Islet precursor cell (in vitro differentiated cells): ENCODE data around the gene THSD7A.

ENCODE experiments used
- DNase-seq: peaks from one replicate; pipeline ENCODE4 v3.0.0-alpha.2; 2018

THSD7A gene

GRCh38 chr7:11492307-11492706 is 339.7 kb downstream of the THSD7A start:
- DNase-seq, result no peak

GRCh38 chr7:11491811-11492210 is 340.2 kb downstream of the THSD7A start:
- DNase-seq, result no peak

DNA sequence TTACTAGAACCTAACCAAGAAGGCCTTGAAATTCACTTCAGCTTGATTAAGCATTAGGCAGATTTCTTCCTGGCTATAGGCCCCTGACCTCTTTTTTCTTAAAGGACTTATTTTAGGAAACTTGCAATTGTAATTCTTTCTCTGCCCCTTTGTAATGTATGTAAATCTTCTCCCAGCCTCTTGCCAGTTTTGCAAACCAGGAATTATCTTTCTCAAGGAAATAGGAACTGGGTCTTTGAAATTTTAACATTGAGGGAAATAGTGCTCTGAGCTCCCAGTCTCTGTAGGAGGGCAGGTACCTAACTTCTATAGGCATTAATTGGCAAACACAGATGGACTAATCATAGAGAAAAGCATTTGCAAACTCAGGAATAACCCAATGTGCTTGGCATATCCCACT is 342.7 kb downstream of the THSD7A start:
- no peak for DNase-seq

- DNase-seq, result no peak
Measured at GRCh38 chr7:11486271-11486670, 345.7 kb downstream of the THSD7A start.

DNA sequence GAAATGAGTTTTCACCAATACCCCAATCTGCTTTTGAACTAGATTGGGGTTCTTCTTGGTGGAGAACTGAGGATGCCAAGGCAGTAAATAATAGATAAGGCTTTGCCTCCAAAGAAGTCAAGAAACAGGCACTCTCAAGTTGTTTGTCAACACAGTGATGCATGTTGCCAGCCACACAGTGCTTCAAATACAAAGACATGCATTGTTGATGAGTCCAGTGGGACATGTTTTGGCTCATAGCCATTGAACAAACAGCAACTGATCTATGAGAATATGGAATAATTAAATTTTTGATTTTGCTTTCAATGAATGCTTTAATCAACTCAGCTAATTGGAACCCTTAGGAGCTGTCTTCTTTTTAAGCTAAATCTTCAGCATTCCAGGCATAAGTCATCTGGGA is 346.4 kb downstream of the THSD7A start:
- no peak for DNase-seq

GRCh38 chr7:11480143-11480542 is 351.9 kb downstream of the THSD7A start:
- no peak for DNase-seq

DNA sequence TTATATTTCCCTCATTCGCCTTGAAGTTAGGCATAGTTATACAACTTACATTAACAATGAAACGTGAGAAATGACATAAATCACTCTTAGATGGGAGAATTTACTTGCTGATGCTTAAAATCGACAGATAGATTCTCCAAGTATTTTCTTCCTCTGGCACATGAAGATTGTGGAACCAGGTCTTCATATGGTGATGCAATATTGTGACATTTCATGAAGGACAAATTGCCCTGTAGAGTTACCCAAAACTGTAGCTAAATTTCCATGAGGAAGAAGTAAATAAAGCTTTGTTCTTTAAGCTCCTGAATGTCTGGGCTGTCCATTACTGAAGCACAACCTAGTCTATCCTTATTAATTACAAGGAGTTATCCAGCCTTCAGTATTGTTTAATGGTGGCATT is 353.1 kb downstream of the THSD7A start:
- no peak for DNase-seq

- no peak for DNase-seq
Measured at GRCh38 chr7:11478426-11478825, 353.6 kb downstream of the THSD7A start.

DNA sequence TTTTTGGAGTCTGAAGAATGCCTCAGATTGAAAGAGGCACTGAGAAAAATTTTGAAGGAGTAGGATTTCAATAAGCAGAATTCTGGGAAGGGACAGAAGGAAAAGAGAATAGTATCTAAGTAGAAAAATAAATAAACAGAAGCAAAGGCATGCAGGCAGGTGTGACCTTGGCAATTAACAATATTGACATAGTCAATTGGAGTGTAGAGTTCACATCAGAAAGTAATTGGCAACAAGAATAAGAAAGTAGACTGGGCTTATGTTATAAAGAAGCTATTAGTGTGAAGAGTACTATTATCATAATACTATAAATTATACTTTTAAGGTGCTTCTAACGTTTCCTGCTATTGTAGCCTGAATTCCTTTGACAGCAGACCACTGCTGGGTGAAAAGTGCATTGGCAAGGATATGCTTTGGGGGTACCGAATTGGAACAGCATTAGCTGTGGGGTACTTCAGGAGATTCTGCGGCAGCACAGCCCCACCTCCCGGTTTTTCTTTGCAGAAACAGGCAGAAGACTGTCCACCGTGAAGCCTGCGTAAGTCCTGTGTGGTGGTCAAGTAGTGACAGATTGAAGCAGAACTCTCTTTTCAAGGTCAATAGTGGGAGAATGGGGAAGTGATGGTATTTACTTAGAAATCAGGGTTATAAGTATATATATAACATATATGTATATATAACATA is 357.0 kb downstream of the THSD7A start:
- DNase-seq, result no peak

DNA sequence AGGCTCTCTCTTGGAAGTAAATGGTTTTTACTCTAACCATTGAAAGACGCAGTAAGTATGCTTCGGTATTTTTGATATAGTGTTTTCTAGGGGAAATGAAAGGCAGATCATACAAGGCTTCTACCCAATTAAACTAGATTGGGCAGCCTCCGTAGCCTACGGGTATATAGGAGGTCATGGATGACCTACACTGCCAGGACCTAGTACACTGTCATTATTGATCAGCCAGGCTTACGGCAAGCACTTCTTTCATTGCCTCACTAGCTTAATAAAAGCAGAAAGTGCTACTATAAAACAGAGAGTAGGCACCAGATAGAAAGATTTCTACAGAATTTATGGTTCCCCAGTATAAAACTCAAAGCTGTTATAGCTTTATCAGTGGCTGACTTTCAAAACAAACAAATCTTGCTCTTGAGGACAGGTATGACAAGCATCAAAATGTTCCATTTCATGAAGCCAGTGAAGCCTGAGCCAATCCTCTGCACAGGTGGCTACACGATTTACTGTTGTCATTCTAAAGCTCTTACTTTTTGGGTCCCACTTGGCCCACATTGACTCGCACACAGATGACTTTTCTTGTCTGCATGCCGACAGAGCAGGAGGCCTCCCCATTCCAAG is 358.1 kb downstream of the THSD7A start:
- no peak for DNase-seq

GRCh38 chr7:11473220-11473619 is 358.8 kb downstream of the THSD7A start:
- no peak for DNase-seq

DNA sequence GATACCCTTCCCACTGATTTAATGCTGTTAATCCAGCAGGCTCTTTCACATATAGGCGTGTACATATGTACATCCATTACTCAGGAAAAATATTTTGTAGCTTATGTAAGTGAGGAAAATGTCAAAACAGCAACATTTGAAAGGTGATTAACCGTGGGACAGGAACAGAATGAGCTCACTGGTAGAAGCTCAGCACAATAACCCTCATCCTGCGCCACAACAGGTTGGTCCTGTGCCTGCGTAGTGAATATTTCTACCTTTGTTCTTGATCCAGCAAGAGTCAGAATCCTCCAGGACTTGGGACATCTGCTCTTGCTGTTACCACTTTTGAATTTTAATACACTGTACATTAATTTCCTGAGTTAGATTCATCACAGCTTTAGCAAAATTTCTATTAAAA is 359.4 kb downstream of the THSD7A start:
- DNase-seq, result no peak

DNA sequence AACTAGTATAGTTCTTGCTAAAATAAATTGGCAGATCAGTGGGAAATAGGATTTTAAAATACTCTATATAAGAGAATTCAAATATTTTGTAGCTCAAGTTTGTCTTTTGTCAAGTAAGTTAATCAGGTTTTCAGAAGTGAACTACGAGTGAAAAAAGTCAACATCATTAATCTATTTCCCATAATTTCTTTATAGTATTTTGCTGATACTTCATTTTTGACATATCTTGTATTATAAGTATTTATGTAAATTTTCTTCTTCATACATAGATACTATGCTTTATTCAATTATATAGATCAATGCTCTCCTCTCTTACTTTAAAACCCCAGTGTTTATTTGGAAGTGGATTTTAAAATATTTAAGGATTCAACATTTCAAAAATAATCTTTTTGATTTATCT is 360.7 kb downstream of the THSD7A start:
- no peak for DNase-seq

- no peak for DNase-seq
Measured at GRCh38 chr7:11469028-11469745, 362.8 kb downstream of the THSD7A start.

- no peak for DNase-seq
Measured at GRCh38 chr7:11466517-11467105, 365.4 kb downstream of the THSD7A start.

DNA sequence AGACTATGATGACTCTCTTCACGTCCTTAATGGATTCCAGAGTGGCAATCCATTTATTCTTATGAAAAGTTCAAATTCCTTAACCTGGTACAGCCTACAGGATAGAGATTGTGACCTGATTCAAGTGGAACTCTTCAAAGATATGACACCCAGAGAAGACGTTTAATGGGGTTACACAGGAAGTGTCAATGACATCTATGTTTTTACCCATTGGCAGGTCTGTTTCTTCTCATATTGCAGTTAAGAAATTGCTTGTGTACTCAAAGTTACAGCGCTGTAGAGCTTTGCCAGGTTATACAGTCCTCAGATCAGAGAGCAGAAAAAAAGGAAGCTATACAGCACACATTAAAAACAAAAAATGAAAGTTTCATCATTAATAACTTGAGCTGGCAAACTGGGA is 367.4 kb downstream of the THSD7A start:
- no peak for DNase-seq

DNA sequence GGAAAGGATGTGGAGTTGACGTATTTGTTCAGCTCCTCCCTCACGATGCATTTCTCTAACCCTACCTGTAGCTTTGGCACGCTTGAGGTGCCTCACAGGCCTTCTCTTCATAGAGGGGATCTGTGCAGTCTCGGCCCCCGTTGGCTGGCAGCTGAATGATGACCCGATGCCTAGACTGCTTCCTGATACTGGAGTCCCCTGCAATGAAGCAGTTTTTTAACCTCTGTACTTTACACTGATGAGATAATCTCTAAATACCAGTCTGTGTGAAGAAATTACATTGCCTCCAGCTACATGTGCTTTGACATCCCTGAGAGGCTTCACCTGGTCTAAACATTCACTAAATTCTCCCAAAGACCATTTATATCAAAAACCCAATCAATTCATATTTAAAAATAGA is 370.1 kb downstream of the THSD7A start:
- no peak for DNase-seq

GRCh38 chr7:11458736-11459483 is 373.1 kb downstream of the THSD7A start:
- DNase-seq, result no peak

DNA sequence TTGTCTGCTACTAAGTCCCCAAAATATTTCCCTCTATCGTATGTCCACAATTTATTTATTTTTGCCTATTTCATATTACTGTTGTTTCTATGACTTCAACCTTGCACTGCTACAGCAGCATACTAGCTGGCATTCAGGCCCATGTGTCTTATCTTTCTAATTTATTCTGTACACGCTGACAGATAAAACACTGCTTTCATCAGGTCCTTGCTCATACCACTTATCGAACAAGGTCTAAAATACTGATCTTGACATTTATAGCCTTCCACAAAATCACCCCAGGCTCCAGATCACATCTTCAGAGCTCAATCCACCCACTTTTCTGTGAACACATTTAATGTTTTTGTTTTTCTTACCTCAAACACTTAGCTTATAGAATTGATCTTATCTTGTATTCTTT is 374.6 kb downstream of the THSD7A start:
- no peak for DNase-seq

GRCh38 chr7:11456574-11456973 is 375.4 kb downstream of the THSD7A start:
- no peak for DNase-seq

DNA sequence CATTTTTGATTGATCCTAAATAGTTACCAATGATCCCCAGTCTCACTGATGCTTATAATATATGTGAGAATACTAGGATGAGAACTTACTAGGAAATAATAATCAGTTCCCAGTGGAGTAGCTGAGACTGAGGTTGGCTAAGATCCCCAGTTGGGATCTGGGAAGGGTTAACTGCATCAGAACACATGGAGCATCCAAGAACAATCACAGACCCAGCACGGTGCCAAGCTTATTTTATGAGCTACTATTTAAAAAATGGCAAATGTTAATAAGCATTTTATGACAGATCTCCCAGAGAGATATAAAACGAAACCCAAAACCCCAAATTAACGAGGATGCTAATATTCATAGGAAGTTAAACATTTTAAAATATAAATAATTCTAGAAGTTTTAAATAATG is 379.5 kb downstream of the THSD7A start:
- no peak for DNase-seq

DNA sequence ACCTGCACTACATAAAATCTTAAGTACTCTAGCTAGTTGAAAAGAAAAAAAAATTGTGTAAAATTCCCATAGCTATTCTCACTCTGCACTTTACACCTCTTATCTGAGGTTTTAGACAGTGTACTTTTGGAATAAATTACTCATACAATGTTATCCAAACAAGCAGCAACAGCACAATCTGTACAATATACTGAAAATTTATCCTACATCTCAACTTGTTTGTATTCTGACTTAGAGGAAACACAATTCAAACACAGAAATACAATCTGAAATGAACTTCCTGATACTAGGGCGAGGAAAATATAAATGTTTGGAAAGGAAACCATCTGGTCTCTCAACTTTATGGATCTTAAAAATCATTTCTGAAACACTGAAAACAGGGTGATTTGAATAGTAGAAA is 381.7 kb downstream of the THSD7A start:
- DNase-seq, result no peak

DNA sequence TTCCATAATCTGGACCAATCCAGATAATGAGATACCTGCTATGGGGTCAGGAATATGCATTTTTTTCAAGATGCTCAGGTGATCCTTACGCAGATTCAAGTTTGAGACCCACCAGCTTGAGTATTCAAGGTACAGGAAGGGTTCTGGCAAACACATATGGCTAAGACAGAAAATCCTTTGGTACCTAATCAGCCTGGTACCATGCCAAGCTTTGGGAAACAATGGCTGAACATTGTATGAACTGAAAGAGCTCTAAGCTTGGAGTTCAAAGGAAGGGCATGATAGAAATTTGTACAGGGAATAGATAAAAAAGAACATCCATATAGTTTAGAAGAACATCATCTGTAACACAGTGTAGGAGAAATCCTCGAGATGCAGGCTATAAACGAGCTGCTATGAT is 382.7 kb downstream of the THSD7A start:
- DNase-seq, result no peak
